ENCODE data around the gene KIF5A.
"Not testable (repeated sequence)": the region's sequence is repeated elsewhere in the genome, so short reads cannot be mapped to it uniquely, and the experiment has no call there.

The KIF5A gene

DNA sequence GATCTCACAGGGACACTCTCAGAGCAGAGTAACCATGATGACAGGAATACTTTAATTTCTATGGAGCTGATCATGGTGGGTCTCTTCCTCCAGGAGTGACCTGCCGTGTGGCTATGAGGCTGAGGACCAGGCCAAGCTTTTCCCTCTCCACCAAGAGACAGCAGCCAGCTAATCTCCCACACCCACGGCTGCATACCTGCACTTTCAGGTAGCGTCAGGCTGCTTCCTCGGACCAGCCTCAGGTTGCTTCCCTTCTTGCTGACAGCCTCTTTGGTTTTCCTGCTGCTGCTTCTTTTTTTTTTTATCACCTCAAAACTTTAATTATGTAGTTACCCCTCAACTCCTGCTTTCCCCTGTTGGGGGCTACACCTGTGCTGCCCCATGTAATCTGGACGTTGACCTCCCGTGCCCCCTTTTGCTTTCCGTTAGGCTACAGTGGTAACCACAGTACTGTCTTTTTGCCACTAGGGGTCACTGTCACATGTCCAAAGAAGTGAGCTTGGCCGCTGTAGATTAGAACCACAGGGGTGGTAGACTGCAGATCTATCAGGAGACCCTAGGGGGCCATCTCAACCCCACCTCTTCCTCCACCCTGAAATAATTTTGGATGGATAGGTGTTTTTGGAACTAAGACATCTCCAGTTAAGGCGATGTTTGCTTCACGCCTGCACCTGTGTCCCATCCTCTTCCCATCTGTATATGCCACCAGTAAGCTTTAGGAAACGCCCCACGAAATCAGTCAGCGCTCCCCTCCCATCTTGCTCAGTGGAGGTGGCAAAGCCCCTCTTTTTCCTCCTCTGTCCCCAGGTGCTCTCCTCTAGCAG is 33.4 kb downstream of the KIF5A start:
- TF ChIP-seq, protein P1, sequence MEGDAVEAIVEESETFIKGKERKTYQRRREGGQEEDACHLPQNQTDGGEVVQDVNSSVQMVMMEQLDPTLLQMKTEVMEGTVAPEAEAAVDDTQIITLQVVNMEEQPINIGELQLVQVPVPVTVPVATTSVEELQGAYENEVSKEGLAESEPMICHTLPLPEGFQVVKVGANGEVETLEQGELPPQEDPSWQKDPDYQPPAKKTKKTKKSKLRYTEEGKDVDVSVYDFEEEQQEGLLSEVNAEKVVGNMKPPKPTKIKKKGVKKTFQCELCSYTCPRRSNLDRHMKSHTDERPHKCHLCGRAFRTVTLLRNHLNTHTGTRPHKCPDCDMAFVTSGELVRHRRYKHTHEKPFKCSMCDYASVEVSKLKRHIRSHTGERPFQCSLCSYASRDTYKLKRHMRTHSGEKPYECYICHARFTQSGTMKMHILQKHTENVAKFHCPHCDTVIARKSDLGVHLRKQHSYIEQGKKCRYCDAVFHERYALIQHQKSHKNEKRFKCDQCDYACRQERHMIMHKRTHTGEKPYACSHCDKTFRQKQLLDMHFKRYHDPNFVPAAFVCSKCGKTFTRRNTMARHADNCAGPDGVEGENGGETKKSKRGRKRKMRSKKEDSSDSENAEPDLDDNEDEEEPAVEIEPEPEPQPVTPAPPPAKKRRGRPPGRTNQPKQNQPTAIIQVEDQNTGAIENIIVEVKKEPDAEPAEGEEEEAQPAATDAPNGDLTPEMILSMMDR (IDR thresholded peaks at IDR 0.05; ENCODE audit: low read depth, low read length, missing control alignments): peak; percentile 97
- DNase-seq (ENCODE audit: low read depth): peak; percentile 70
- in situ Hi-C loops (cut with HindIII; ENCODE audit: low sequenced_read_pairs): no loop called here
- H3K4me3 ChIP-seq (ENCODE audit: low read depth, low read length): no peak overlapping the region

DNA sequence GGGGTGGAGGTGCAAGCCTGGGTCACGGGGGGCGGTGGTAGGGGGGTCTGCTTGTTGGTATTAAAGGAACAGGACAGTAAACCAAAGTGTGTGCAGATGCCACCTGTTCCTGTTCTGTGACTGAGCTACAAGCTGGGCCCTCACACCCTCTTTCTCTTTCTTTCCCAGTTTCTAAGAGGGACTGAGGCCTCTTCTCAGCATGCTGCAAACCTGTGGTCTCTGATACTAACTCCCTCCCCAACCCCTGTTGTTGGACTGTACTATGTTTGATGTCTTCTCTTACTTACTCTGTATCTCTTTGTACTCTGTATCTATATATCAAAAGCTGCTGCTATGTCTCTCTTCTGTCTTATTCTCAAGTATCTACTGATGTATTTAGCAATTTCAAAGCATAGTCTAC is 34.2 kb downstream of the KIF5A start:
- no peak overlapping the region for H3K4me3 ChIP-seq (ENCODE audit: low read depth, low read length)
- TF ChIP-seq, protein P1 (IDR thresholded peaks at IDR 0.05; ENCODE audit: low read depth, low read length, missing control alignments): no peak
- in situ Hi-C loops (cut with HindIII; ENCODE audit: low sequenced_read_pairs): no loop called here
- DNase-seq (ENCODE audit: low read depth): no peak

- H3K4me3 ChIP-seq (ENCODE audit: low read depth, low read length): no peak overlapping the region
- no peak for DNase-seq (ENCODE audit: low read depth)
- TF ChIP-seq, protein P1 (IDR thresholded peaks at IDR 0.05; ENCODE audit: low read depth, low read length, missing control alignments): no peak
- in situ Hi-C loops (cut with HindIII; ENCODE audit: low sequenced_read_pairs): loop anchor here (5.0 kb wide), 1 partner anchor 43 kb away; no protein-coding TSS in a partner anchor
These were observed 34.8 kb downstream of the KIF5A start for GRCh38 chr12:57584690-57585089.

- in situ Hi-C loops (cut with HindIII; ENCODE audit: low sequenced_read_pairs): loop anchor here (5.0 kb wide), 1 partner anchor 42 kb away; no protein-coding TSS in a partner anchor
- TF ChIP-seq, protein P1 (IDR thresholded peaks at IDR 0.05; ENCODE audit: low read depth, low read length, missing control alignments): no peak
- H3K4me3 ChIP-seq (ENCODE audit: low read depth, low read length): no peak overlapping the region
- DNase-seq (ENCODE audit: low read depth): no peak
These were observed 35.3 kb downstream of the KIF5A start for GRCh38 chr12:57585156-57585555.

- in situ Hi-C loops (cut with HindIII; ENCODE audit: low sequenced_read_pairs): loop anchor here (5.0 kb wide), 1 partner anchor 41 kb away; no protein-coding TSS in a partner anchor
- TF ChIP-seq, protein P1 (IDR thresholded peaks at IDR 0.05; ENCODE audit: low read depth, low read length, missing control alignments): no peak
- no peak overlapping the region for H3K4me3 ChIP-seq (ENCODE audit: low read depth, low read length)
These were observed 36.3 kb downstream of the KIF5A start for GRCh38 chr12:57586128-57586527.

GRCh38 chr12:57586832-57587429 is 37.1 kb downstream of the KIF5A start:
- no peak for DNase-seq (ENCODE audit: low read depth)
- in situ Hi-C loops (cut with HindIII; ENCODE audit: low sequenced_read_pairs): loop anchor here (5.0 kb wide), 1 partner anchor 40 kb away; no protein-coding TSS in a partner anchor
- TF ChIP-seq, protein P1 (IDR thresholded peaks at IDR 0.05; ENCODE audit: low read depth, low read length, missing control alignments): no peak
- no peak overlapping the region for H3K4me3 ChIP-seq (ENCODE audit: low read depth, low read length)

More at GRCh38 chr12:57586128-57586527, 36.3 kb downstream of the KIF5A start:
- DNase-seq (ENCODE audit: low read depth): no peak

- not testable (repeated sequence) for H3K4me3 ChIP-seq (ENCODE audit: low read depth, low read length); DNase-seq (ENCODE audit: low read depth)
- in situ Hi-C loops (cut with HindIII; ENCODE audit: low sequenced_read_pairs): loop anchor here (5.0 kb wide), 1 partner anchor 38 kb away; no protein-coding TSS in a partner anchor
These were observed 39.2 kb downstream of the KIF5A start for GRCh38 chr12:57588951-57589610.
